HG02642 (cell line): ENCODE results near the gene CREB1.
A peak's percentile ranks its signal among the peaks of the same experiment; 100 is the strongest.
"Not testable (repeated sequence)": the region's sequence is repeated elsewhere in the genome, so short reads cannot be mapped to it uniquely, and the experiment has no call there.

Experiments used
- ATAC-seq: cut with Tn5 transposase; IDR thresholded peaks from one replicate; pipeline ENCODE4 v1.9.1; 2021; ENCODE audit warnings: mild to moderate bottlenecking; ENCODE audit not compliant: unreplicated experiment, poor library complexity

The CREB1 gene

DNA sequence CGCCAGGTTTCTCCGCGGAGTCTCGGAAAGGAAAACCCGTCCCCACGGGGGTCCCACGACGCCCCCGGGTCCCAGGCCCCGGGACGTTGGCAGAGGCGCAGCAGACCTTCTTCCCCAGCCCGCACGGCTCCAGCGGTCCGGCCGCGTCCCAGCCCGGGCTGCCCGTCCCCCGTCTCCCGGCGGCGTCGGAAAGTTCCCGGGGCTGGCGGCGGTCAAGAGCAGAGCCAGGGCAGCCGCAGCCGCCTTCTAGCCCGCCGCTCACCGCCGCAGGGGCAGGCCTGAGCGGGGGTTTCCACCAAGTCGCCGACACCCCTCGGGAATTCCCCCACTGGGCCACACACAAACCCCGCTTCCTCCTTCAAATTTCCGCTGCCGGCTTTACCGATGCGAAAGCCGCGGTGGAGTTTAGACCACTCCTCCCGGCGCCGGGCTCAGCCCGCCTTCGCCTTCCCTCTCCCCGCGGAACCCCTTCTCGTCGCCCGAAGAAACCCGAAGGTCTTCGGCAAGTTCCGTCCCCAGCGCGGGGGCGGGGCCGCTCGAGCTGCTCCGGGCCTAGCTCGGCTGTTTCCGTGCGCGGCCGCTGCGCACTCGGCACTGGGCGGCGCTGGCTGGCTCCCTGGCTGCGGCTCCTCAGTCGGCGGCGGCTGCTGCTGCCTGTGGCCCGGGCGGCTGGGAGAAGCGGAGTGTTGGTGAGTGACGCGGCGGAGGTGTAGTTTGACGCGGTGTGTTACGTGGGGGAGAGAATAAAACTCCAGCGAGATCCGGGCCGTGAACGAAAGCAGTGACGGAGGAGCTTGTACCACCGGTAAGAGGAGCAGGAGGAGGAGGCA lies at the start of gene CREB1:
Gene CREB1, plus strand, starts transcription at position 633 of the 830 bp plus-strand sequence. CDS start 25,674 bp downstream, outside the sequence.
- peak; percentile 86 for ATAC-seq

DNA sequence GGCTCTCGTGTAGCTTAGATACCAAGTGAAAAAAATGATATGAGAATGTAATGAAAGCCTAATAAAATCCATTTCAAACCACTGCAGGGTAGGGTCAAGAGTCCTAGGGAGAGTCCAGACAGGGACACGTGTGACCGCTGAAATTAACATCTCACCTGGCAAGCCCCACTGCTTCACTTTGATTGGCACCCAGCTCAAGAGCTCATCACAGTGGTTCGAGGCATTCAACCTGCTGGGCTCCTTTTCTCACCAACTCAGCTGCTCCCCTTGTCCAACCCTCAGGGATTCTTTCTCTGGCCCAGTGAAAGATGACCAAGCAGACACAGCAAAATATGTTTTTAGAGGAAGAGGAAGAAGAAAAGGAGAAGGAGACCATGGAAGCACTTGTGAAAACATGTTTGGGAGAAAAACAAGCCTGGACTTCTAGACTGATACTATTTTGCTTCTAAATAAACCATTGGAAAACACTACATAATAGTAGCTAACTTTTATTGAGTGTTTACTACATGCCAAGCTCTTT lies 49.2 kb upstream of the CREB1 start:
- ATAC-seq, result no peak

DNA sequence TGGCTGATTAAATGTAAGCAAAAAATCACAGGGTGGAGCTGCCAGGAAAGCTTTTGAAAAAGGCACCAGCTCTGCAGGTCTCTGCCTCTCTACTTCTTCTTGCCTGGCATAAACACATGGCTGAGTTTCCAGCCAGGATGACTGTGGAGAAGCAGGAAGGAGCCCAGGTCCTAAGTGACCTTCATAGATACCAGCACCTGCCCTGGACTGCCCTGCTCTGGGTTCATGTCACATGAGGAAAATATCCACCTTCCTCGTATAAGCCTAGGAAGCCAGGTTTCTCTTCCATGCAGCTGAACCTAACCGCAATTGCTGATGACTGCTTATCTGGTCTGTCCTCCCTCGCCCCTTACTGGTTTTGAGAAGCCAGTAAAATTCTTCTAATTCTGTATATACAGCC lies 47.8 kb upstream of the CREB1 start:
- ATAC-seq, result no peak

DNA sequence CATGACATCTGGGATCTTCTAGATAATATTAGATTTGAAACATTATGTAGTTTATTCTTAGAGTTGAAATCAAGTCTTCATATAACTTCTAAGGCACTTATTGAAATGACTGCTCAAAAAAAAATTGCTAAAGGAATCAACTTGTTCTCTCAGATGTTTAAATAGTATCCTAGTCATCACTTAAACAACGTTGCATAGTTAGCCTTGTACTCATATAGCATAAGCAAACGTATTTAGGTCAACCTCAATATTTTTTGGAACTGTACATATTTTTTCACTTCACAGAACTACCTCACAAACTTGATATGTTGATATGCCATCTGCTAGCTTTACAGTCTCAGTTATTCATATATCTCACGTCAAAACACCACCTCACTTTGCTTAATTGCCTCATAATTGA lies 47.1 kb upstream of the CREB1 start:
- no peak for ATAC-seq

DNA sequence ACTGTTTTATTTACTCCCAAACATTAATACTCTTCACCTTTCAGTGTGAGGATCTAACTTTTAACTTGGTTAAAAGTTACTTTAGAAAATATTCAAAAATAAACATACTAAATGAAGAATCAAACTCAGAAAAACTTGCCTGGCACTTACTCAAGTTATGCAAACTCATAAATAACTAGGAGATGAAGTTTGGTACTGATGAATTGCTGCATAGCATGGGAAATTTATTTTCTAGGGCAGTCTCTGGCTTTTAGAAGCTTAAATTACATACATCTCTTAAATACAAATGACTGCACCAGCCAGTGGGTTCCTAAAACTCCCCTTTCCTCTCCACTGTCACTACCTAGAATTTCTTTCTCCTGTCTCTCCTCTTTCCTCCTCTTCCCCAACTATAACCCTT lies 46.7 kb upstream of the CREB1 start:
- ATAC-seq, result no peak

DNA sequence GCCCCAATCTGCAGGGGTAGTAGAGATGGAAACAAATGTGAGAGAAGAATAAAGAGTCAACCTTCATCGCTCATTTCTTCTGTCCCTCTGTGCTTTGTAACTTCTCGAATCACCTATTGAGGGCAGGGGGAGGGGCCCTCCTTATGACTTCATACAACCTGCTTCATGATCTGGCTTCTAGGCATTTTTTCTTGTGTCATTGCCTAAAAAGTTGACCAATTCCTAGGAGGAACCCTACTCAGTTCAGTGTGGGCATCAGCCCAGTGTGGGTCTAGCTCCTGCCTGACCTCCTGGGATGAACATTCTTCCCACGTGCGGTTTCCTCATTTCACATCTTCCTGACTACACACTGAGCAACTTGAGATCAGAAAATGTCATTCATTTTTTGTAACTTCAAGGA lies 46.3 kb upstream of the CREB1 start:
- no peak for ATAC-seq

DNA sequence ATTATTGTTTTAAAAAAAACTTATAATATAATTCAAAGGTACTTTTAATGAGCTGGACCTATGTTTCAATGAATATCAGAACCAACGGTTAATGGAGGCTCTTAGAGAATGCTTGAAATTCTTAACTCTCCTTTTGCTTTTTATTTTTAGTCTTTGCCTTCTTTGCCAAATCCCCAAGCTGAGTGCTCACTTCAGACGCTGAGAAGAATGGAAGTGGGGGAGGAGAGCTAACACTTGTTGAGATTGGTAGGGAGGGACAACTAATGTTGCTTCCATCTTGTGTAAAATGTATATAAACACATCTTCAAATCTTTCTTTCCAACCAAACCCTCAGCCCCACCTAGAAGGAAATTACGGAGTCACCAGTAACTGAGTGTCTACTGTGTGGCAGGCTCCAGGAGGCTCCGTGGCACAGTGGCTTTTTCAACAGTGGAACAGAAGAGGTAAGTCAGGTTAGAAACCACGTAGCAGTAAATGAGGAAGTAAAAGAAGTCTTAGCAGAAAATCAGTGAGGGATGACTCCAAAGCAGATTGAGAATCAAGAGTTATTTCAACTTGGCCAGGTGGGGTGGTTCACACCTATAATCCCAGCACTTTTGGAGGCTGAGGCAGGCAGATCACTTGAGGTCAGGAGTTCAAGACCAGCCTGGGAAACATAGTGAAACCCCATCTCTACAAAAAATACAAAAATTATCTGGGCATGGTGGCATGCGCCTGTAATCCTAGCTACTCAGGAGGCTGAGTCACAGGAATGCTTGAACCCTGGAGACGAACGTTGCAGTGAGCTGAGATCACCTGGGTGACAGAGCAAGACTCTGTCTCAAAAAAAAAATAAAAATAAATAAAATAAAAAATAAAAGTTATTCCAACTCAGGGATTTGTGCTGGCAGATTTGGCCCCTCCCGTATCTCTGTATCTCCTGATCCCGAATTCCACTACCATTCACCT lies 45.0 kb upstream of the CREB1 start:
- ATAC-seq, result no peak

DNA sequence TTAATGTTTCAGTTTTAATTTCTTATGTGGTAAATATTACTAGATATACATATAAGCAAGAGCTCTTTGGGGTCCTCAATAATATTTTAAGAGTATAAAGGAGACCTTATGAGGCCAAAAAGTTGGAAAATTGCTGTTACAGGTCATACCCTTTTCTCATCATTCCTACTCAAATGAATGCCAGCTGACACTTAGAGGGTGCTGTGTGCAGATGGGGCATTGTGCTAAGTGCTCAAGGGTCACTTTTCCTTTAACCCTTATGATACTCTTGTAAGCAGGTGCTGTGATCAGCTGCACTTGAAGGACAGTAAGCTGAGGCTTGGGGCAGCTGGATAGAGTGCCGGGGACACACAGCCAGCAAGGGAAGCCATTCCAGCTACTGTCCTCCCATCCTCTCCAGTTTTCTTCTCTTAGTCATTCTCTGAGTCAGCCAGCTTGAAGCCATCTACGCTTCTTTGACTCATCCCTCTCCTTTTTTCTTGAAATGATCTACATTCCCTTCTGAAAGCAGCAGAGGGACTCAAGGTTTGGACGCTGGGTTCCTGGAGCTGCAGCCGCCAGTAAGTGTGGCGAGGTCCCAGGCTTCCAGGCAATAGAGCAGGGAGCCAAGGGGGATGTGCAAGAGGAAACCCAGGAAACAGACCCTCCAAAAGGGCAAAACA lies 42.0 kb upstream of the CREB1 start:
- no peak for ATAC-seq

DNA sequence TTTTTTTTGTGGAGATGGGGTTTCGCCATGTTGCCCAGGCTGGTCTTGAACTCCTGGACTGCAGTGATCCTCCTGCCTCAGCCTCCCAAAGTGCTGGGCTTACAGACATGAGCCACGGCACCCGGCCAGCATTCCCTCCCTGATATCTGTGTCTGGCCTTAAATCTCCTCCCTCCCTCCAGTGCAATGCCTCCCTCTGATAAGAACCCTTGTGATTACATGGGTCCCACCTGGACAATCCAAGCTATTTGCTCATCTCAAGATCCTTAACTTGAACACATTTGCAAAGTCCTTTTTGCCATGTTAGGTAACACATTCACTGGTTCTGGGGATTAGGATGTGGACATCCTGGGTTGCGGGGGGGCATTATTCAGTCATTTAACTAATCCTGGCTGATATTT lies 40.5 kb upstream of the CREB1 start:
- ATAC-seq, result no peak

DNA sequence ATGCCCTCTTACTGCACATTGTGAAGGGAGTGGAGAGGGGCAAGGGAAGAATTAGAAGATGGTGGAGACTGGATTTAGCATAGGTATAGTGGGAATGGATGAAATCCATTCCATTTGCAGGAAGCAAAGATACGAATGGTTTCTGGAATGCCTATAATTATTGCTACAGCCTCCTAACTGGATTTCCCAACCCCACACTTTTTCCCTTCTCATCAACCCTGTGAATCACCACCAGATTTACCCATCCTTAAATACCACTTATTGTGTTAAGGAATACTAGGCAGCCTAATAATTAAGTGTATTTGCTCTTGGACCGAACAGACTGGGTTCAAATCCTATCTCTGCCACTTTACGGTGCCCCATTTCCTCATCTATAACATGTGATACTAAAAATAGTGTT lies 39.3 kb upstream of the CREB1 start:
- no peak for ATAC-seq

DNA sequence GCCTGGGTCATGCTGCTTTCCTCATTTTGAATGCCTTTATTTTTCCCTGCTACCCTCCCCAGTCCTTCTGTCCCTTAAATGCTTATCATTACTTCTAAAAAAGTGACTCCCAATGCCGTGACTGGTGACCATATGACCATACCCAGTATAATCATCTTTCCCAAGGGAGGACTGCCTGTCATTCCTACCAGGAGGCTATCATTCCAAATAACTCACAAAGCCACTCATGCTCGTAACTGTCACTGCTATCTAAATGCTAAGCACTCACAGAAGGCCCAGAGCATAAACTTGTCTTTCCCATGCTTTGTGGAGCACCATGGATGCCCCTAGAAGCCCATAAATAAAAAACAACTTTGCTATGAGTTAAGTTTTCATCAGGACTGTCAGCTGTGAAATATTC lies 38.7 kb upstream of the CREB1 start:
- ATAC-seq, result no peak

DNA sequence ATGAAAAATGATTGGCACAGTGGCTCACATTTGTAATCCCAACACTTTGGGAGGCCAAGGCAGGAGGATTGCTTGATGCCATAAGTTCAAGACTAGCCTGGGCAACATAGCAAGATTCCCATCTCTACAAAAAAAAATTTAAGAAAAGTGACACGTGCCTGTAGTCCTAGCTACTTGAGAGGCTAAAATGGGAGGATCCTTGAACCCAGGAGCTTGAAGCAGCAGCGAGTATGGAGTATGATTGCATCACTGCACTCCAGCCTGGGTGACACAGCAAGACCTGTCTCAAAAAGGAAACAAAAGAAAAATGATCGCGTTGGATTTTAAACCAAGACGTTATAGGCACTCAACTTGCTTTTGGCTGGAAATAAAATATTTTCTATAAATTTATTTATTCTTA lies 37.8 kb upstream of the CREB1 start:
- ATAC-seq, result no peak

DNA sequence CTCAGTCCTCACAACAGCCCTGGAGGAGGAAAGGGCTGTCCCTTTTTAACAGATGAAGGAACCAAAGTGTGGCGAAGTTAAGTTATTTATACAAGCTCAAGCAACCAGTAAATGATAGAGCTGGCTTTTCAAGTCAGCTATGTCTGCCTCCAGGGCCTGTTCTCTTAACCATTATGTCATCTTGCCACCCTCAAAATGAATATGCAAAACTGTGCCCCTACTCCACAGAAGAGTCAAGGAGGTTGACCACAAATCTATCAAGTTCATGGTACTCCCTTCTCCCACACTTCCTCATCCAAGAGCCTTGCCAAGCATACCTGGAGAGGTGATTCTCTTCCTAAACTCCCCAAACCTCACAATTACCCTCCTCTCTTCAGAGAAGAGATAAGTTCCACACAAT lies 37.3 kb upstream of the CREB1 start:
- ATAC-seq, result no peak

DNA sequence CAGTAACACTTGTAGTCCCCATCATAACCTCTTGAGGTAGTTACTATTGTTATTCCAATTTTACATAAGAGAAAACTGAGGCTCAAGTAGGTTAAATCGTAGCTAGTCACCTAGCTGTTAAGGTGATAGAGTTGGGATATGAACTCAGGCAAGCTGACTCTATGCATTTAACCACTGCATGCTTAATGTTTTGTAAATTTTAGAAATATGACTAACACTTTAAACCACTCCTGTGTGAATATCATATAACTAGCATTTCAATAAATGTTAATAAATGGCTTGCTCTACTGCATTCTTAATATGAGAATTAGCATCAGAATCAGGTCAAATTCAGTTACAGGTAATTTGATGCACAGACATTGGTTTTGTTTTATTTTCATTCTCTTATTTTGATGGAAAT lies 35.6 kb upstream of the CREB1 start:
- no peak for ATAC-seq

DNA sequence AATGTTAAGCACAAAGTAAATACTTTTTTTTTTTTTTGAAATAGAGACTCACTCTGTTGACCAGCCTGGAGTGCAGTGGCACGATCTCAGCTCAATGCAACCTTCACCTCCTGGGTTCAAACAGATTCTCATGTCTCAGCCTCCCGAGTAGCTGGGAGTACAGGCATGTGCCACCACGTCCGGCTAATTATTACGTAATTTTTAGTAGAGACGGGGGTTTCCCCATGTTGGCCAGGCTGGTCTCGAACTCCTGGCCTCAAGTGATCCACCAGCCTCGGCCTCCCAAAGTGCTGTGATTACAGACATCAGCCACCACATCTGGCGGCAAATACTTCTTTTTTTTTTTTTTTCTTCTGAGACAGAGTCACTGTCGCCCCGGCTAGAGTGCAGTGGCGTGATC lies 32.8 kb upstream of the CREB1 start:
- not testable (repeated sequence) for ATAC-seq

DNA sequence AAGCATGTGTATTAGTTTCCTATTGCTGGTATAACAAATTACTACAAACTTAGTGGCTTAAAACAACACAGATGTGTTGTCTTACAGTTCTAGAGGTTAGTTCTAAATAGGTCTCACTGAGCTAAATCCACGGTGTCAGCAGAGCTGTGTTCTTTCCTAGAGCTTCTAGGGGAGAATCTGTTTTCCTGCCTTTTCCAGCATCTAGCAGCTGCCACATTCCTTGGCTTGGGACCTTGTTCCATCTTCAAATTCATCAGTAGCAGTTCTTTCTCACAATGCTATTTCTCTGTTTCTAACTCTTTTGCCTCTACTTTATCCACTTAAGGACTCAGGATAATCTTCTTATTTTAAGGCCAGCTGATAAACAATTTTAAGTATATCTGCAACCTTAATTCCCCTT lies 32.2 kb upstream of the CREB1 start:
- no peak for ATAC-seq

DNA sequence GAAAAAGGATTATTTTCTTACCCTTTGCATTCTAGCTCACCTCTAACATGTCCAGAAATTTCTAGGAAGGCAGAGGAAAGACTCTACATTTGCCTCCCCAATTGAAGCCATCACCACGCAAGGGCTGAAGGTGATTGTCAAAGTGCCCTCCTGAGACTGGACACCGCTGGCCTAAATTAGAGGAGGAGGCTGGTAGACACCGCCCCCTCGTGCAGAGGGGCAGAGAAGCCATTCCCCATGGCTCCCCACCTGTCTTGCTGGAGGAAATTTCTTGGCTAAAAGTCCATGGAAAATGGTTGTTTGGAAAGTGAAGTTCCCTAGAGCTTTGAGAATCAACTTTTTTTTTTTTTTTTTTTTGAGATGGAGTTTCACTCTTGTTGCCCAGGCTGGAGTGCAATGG lies 31.3 kb upstream of the CREB1 start:
- no peak for ATAC-seq

DNA sequence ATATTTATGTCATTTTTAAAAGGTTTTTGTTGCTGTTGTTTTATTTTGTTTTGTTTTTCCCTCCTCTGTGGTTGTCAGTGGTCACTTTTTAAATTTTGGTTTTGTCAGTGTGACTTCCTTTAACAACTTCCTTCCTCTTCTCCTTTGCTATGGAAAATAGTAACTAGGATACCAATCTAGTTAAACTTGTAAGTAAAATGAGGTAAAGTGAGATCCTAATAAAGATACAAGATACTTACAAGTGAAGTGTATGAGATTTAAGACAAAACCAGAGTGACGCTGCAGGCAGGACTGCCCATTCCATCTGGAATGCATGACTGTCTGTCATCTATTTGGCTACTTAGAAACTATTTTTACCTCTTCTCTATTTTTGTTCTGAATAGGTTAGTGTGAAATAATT lies 30.6 kb upstream of the CREB1 start:
- ATAC-seq, result no peak

DNA sequence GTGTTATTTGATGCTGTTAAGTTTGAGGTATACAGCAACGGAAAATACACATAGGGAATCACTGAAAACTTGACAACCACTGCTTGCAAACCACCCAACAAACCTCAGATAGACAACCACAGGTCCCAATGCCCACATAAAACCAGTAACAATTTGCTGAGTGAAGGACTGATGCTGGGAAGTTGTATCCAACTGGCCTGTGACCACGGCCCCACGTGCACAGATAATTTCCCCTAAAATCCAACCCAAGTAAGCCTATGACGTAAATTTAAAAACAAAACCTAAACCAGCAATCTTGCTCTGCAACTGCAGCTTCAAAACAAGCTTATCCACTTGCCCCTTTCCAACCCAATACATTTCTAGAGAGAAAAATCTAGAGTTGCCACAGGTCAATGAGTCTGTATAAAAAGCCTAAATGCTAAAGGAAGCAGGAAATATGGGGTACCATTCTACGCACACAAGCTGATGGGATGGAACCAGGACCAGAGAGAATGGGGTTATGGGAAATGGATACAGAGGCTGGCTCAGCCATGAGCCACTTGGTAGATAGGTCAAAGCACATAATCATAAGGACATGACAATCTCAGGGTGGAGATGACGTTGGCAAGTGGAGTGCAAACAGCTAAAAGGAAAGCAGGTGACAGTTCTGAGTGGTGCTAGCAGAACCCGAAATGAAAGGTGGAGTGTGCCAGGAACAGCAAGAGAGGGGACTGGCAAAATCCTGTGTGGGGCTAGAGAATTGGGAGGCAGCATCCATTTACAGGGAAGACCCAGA lies 27.8 kb upstream of the CREB1 start:
- no peak for ATAC-seq
